AG09319 (cell line): ENCODE data around the gene FXYD5.

Source experiments
- DNase-seq: peaks from one replicate; pipeline ENCODE4 v3.0.0-alpha.2; 2010; ENCODE audit warnings: low read depth; ENCODE audit errors: extremely low read depth
- TF ChIP-seq, protein P1 (sequence below): IDR thresholded peaks from 2 replicates; pipeline ENCODE4 v1.5.1; 2011; ENCODE audit warnings: low read depth, mild to moderate bottlenecking, inconsistent platforms, low read length, moderate library complexity

Gene FXYD5

GRCh38 chr19:35162471-35163326 is 8.2 kb downstream of the FXYD5 start:
- no peak for DNase-seq
- TF ChIP-seq, protein P1, sequence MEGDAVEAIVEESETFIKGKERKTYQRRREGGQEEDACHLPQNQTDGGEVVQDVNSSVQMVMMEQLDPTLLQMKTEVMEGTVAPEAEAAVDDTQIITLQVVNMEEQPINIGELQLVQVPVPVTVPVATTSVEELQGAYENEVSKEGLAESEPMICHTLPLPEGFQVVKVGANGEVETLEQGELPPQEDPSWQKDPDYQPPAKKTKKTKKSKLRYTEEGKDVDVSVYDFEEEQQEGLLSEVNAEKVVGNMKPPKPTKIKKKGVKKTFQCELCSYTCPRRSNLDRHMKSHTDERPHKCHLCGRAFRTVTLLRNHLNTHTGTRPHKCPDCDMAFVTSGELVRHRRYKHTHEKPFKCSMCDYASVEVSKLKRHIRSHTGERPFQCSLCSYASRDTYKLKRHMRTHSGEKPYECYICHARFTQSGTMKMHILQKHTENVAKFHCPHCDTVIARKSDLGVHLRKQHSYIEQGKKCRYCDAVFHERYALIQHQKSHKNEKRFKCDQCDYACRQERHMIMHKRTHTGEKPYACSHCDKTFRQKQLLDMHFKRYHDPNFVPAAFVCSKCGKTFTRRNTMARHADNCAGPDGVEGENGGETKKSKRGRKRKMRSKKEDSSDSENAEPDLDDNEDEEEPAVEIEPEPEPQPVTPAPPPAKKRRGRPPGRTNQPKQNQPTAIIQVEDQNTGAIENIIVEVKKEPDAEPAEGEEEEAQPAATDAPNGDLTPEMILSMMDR: no peak

- no peak for DNase-seq
Measured at GRCh38 chr19:35164418-35164817, 9.9 kb downstream of the FXYD5 start.

DNA sequence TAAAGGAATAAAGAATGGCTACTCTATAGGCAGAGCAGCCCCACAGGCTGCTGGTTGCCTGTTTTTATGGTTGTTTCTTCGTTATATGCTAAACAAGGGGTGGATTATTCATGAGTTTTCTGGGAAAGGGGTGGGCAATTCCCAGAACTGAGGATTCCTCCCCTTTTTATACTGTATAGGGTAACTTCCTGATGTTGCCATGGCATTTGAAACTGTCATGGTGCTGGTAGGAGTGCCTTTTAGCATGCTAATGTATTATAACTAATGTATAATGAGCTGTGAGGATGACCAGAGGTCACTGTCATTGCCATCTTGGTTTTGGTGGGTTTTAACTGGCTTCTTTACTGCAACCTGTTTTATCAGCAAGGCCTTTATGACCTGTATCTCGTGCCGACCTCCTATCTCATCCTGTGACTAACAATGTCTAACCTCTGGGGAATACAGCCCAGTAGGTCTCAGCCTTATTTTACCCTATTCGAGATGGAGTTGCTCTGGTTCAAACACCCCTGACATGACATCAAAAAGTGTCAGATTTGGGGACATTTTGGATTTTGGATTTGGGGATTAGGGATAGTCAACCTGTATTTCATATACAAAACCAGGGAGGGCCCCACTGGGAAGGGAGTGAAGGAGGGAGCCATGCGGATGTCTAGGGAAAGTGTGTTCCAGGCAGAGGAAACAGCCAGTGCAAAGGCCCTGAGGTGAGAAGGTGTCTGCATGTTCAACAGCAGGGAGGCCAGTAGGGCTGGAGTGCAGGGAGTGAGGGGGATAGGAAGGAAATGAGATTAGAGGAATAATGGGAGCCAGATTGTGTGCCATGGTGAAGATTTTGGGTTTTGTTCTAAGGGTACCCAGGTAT is 10.9 kb downstream of the FXYD5 start:
- TF ChIP-seq, protein P1: no peak
- no peak for DNase-seq

More at GRCh38 chr19:35164418-35164817, 9.9 kb downstream of the FXYD5 start:
- TF ChIP-seq, protein P1: no peak

GRCh38 chr19:35166100-35167063 is 11.8 kb downstream of the FXYD5 start:
- DNase-seq: no peak
- TF ChIP-seq, protein P1: no peak

- DNase-seq: no peak
- TF ChIP-seq, protein P1: no peak
Measured at GRCh38 chr19:35167251-35168119, 12.9 kb downstream of the FXYD5 start.

DNA sequence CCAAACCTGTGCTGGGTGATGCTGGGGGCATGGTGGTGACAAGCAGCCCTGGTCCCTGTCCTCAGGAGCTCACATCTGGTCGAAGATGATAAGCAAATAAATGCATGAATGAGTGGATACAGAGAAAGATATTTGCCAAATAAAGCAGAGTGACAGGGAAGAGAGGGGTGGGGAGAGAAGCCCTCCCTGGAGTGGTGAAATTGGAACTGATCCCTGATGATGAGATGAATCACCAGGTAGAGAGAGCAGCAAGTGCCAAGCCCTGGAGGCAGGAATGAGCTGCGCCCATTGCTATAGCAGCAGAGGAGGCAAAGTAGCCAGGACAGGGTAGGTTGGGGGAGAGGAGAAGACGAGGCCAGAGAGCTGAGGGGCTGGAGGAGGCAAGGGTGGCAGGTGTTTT is 13.7 kb downstream of the FXYD5 start:
- DNase-seq: no peak
- TF ChIP-seq, protein P1: no peak
